ENCODE data around the gene SH3PXD2B.

- TF ChIP-seq POLR2A (IDR thresholded peaks at IDR 0.05) (no peak), POLR2AphosphoS5 (IDR thresholded peaks at IDR 0.05) (no peak)
- TF ChIP-seq, protein P1, sequence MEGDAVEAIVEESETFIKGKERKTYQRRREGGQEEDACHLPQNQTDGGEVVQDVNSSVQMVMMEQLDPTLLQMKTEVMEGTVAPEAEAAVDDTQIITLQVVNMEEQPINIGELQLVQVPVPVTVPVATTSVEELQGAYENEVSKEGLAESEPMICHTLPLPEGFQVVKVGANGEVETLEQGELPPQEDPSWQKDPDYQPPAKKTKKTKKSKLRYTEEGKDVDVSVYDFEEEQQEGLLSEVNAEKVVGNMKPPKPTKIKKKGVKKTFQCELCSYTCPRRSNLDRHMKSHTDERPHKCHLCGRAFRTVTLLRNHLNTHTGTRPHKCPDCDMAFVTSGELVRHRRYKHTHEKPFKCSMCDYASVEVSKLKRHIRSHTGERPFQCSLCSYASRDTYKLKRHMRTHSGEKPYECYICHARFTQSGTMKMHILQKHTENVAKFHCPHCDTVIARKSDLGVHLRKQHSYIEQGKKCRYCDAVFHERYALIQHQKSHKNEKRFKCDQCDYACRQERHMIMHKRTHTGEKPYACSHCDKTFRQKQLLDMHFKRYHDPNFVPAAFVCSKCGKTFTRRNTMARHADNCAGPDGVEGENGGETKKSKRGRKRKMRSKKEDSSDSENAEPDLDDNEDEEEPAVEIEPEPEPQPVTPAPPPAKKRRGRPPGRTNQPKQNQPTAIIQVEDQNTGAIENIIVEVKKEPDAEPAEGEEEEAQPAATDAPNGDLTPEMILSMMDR (IDR thresholded peaks at IDR 0.05), result no peak
Measured at GRCh38 chr5:172466062-172466461, 11.7 kb upstream of the SH3PXD2B start.
